GM18502 (cell line): Measurements from ENCODE around the gene STK33.

Experiments used
- ATAC-seq: cut with Tn5 transposase; IDR thresholded peaks from one replicate; pipeline ENCODE4 v1.9.1; 2021; ENCODE audit warnings: mild to moderate bottlenecking; ENCODE audit not compliant: unreplicated experiment, poor library complexity

The STK33 gene

DNA sequence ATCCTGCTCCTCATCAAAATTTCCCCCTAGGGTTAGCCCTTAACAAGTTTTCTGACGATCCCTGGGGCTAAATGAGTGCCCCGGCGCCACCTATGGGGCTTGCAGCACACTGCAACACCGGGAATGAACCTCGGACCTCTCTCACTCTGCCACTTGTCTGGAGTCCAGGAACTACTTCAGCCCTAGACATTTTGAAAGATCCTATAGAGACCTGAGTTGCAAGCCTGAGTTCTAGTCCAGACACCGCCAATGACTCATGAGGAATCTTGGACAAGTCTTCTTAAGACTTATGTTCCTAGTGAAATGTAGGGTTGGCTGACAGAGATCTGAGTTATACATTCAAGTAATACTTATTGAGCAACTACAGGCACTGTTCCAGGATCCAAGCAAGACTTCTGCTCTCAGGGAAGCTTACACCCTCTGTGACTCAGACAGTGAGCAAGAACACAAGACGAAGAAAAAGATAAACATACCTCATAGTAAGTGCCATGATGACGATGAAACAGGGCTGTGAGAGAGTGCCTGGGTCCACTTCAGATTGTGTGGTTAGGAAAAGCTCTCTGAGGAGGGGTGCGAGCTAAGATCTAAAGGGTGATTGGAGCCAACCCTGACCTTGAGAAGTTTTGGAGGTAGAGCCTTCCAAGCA is 10.2 kb upstream of the STK33 start:
- peak; percentile 74 for ATAC-seq

DNA sequence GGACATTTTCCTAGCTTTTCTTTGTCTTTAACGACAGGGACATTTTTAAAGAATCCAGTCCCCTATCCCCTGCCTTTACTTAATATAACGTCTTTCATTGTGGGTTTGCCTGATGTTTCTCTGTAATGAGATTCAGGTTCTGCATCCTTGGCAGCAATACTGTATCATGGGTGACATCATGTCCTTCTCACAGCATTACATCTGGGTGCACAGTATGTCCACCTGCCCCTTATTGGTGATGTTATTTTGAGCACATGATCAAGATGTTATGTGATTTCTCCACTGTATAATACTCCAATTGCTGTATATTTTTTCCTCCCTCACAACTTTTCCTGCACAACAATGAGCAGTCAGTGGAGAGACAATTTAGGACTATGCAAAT is 9.7 kb upstream of the STK33 start:
- ATAC-seq: peak; percentile 16

DNA sequence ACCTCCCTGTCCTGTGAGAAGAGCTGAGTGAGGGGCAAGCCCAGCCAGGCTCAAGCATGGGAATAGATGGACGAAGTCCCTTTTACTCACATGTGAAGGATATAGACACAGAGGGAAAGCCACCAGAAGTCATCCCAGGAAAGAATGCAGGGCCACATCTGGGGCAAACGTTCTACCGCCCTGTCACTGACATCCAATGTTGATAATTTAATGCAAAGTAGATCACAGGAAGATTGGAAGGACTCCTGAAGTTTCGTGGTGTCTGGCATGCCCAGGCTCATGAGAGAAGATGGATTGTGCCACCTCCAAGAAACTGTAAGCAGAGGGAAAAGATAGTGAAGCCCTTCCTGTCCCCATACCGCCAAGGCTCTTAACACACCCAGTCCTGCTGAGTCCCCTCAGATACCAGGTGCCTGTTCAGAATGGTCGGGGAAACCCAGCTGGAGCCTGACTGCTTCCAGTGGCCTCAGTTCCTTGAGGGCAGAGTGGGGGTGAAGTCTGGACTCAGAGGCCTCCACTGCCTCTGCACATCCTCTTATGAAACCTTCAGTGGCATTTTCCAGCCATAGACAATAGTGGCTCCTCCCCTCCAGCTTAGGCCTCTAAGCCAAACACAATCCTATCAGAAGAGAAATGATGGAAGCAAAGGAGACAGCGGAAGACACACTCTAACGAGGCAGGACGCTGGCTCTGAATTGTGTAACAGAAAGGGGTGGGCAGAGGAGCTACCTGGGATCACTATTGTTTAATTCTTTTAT is 7.5 kb upstream of the STK33 start:
- ATAC-seq: no peak

DNA sequence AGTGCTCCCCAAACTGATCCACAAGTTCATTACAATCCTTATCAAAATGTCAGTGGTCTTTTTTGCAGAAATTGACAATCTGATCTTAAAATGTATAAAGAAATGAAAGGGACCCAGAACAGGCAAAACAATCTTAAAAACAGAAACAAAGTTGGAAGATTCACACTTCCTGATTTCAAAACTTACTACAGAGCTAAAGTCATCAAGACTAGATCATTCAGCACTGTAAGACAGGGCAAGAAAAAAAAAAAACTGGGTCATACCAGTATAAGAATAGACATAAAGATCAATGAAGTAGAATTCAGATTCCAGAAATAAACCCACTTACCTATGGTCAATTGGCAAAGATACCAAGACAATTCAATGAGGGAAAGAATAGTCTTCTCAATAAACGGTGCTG is 4.5 kb upstream of the STK33 start:
- ATAC-seq: no peak

- no peak for ATAC-seq
Measured at GRCh38 chr11:8597182-8597581, 3.2 kb upstream of the STK33 start.

- no peak for ATAC-seq
Measured at GRCh38 chr11:8596504-8597046, 2.5 kb upstream of the STK33 start.

GRCh38 chr11:8593455-8593854 is 573 bp downstream of the STK33 start:
- peak; percentile 35 for ATAC-seq

GRCh38 chr11:8587915-8588314 is 6.1 kb downstream of the STK33 start:
- no peak for ATAC-seq

DNA sequence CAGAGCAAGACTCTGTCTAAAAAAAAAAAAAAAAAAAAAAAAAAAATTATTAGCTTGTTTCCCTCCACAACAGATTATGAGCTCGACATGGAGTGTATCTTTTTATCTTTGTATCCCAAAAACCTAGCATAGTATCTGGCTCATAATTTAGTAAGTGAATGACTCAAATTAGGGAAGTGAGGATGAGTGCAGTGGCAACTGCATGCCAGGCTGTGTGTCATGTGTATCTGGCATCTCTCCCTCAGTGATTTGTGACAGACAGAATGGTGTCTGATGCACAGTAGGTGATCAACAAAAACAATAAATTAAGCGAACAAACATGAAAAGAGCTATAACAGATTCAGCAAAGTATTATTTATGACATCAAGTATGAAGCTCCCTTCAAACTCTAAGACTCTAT is 7.2 kb downstream of the STK33 start:
- ATAC-seq: no peak

DNA sequence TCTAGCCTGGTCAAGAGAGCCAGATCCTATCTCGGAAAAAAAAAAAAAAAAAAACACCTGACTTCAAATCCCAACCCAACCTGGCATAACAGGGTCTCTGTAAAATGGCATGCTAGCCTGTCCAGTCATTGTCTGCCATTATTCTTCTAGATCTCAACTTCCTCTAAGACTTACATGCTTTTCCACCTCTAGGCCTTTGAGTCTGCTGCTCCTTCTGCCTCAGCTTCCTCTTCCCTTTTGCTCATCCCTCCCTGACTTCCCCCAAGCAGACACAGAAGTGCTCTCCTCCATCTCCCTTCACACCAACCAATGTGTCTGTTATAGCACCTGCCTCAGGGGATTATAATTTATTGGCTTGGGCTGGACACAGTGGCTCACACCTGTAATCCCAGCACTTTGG is 7.8 kb downstream of the STK33 start:
- no peak for ATAC-seq

DNA sequence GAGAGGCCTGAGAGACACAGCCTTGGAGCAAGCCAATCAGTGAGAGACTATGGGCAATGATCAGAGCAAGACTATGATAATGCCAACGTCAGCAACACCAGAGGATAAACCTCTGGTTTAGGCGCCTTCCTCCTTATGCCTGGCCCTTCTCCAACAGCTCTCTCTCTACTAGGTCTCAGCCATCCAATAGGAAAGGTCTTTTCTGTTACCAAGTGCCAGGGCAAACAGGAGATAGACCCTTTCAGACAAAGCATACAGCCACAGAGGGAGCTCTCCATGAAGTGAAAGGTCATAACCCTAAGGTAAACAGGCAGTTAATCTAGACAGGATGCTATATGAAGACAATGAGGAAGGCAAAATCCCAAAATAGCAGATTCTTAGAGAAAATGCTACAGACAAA is 9.5 kb downstream of the STK33 start:
- no peak for ATAC-seq

GRCh38 chr11:8584082-8584481 is 9.9 kb downstream of the STK33 start:
- no peak for ATAC-seq

DNA sequence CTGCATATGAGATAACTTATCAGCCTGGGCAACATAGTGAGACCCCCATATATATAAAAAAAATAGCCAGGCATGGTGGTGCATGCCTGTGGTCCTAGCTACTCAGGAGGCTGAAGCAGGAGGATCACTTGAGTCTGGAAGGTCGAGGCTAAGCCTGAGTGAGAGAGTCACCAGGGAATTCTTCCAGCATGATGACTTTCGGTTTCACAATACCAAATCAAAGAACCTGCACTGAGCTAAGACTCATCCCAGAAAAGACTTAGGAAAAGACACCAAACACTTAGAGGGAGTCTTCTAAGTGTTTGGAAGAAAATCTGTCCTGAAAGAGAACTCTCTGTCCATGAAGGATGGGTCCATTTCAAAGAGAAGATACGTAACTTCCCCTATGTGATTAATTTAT is 12.7 kb downstream of the STK33 start:
- ATAC-seq: no peak

DNA sequence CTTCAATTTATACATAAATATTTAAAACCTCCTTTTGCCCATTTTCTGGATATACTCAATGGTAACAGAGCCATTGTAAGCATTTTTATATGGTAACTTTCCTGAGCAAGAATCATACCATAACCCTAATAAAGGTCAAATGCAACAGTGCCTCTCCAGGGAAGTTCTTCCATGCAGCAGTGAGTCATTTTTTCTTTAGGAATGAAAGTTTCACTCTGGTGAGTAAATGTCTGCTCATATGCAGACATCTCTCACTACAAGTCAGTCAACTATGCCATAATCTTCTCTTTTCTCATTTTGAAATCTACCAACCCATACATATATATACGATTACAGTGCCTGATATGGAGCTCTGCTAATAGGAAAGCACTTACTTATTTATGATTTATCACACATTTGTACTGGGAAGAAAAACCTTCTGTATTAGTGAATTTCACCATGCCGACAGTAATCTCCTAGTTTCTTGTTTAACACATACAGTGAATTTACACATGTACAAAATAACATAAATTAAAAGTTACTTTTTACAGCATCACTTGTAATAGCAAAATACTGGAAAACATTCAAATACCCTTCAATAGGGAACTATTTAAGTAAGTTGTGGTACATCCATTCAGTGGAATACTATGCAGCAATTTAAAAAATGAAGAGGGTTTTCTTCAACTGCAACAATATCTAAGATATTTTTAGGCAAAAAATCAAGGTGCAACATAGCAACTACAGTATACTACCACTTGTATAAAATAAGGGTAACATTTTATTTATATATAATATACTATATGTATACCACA is 16.0 kb downstream of the STK33 start:
- ATAC-seq: no peak

DNA sequence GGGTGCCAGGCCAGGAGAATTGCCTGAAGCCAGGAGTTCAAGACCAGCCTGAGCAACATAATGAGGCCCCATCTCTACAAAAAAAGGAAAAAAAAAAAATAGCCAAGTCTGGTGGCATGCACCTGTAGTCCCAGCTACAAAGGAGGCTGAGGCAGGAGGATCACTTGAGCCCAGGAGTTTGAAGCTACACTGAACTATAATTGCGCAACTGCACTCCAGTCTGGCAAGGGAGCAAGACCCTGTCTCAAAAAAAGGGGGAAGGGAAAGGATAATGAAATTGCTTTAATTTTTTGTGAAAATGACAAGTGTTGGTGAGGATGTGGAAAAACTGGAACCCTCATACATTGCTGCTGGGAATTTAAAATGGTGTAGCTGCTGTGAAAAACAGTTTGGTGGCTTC is 19.2 kb downstream of the STK33 start:
- ATAC-seq: no peak

GRCh38 chr11:8573777-8574176 is 20.3 kb downstream of the STK33 start:
- ATAC-seq: no peak

DNA sequence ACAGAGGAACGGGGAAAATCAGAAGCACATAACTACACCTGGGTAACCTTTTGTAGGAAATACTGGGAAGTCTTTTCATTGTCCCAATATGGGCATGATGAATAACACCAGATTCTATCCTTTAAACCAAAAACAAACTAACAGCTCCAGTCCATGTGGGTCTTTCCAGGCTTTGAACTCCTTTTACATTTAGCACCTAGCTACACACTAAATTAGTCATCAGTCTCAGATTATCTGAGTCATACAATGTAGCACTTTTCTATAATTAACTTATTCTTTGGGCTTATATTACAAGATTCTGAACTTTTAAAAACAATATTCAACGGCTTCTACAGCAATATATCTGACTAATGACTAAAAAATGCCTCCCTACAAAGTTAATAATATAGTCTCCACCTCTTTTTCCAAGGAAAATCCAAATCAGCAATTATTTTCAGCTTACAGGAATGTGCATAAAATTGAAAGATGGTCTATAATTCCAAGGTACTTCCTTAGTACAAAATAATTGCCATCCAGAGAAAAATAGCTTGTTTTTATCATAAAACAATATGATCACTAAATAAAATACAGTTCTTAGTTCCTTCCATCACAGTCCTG is 26.3 kb downstream of the STK33 start:
- peak; percentile 66 for ATAC-seq

DNA sequence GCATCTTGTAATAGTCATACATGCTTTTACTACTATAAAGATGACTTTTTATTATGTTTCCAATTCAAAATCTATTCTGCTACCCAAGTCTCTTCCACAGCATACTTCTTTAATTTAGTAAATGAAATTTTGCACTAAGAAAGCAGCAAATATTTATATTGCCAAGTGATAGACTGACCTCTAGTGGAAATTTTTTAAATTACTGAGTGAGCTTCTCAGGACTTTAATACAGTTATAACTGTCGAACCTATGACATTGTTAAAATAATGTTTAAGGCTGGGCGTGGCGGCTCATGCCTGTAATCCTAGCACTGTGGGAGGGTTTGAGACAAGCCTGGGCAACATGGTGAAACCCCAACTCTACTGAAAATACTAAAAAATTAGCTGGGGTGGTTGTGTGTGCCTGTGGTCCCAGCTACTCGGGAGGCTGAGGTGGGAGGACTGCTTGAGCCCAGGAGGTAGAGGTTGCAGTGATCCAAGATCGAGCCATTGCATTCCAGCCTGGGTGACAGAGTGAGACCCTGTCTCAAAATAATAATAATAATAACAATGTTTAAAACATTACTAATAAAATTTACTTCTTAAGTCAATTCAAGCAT is 27.3 kb downstream of the STK33 start:
- ATAC-seq: peak; percentile 57

GRCh38 chr11:8564526-8564925 is 29.5 kb downstream of the STK33 start:
- no peak for ATAC-seq

DNA sequence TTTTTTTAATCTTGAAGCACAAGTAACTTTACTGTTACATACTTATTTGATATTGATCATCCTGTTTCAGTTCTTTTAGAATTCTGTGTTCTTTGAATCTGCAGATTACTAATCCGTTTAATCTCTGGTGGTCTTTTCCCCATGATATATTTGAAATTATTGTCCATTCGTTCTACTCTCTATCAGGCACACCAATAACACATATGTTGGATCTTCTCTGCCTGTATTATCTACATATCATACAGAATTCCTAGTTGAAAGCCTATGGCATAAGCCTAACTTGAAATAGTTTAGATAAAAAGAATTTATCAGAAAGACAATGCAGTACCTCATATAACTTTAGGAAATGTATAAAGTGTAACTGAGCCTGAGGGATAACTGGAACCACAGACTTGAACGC is 32.6 kb downstream of the STK33 start:
- no peak for ATAC-seq
